Stimulated activated CD4-positive, alpha-beta T cell treated with anti-CD3 and anti-CD28 coated beads, Interleukin-1b, Interleukin-23, amount 100 ng/mL, for 48 hours (primary cell): ENCODE data around the gene GORASP1.
A peak's percentile ranks its signal among the peaks of the same experiment; 100 is the strongest.

Experiments
- DNase-seq: peaks from one replicate; pipeline ENCODE4 v3.0.0-alpha.2; 2020

The GORASP1 gene

GRCh38 chr3:39101022-39101689 is 6.3 kb downstream of the GORASP1 start:
- DNase-seq = peak; percentile 35

GRCh38 chr3:39100500-39100886 is 6.9 kb downstream of the GORASP1 start:
- DNase-seq = no peak

GRCh38 chr3:39099738-39100499 is 7.5 kb downstream of the GORASP1 start:
- DNase-seq = no peak

- no peak for DNase-seq
These were observed 8.2 kb downstream of the GORASP1 start for GRCh38 chr3:39099242-39099641.

- DNase-seq = no peak
These were observed 8.9 kb downstream of the GORASP1 start for GRCh38 chr3:39098473-39099000.

GRCh38 chr3:39097716-39098472 is 9.5 kb downstream of the GORASP1 start:
- DNase-seq = no peak

GRCh38 chr3:39096775-39097174 is 10.7 kb downstream of the GORASP1 start:
- no peak for DNase-seq

- no peak for DNase-seq
These were observed 11.6 kb downstream of the GORASP1 start for GRCh38 chr3:39095778-39096177.

- no peak for DNase-seq
These were observed 12.4 kb downstream of the GORASP1 start for GRCh38 chr3:39094851-39095677.

GRCh38 chr3:39090922-39091321 is 16.5 kb downstream of the GORASP1 start:
- no peak for DNase-seq

GRCh38 chr3:39088889-39089288 is 18.5 kb downstream of the GORASP1 start:
- no peak for DNase-seq

- DNase-seq = no peak
These were observed 19.0 kb downstream of the GORASP1 start for GRCh38 chr3:39088456-39088855.

GRCh38 chr3:39086144-39086543 is 21.3 kb downstream of the GORASP1 start:
- DNase-seq = no peak

GRCh38 chr3:39082666-39083313 is 24.6 kb downstream of the GORASP1 start:
- DNase-seq = no peak

- no peak for DNase-seq
These were observed 27.4 kb downstream of the GORASP1 start for GRCh38 chr3:39080026-39080425.

- no peak for DNase-seq
These were observed 27.9 kb downstream of the GORASP1 start for GRCh38 chr3:39079530-39079929.

GRCh38 chr3:39075910-39076309 is 31.5 kb downstream of the GORASP1 start:
- no peak for DNase-seq

GRCh38 chr3:39068556-39068955 is 38.9 kb downstream of the GORASP1 start:
- DNase-seq = no peak

GRCh38 chr3:39067286-39067685 is 40.1 kb downstream of the GORASP1 start:
- DNase-seq = no peak

- DNase-seq = peak; percentile 17
These were observed 42.2 kb downstream of the GORASP1 start for GRCh38 chr3:39065197-39065596.

- DNase-seq = no peak
These were observed 42.8 kb downstream of the GORASP1 start for GRCh38 chr3:39064646-39065045.

- DNase-seq = no peak
These were observed 44.3 kb downstream of the GORASP1 start for GRCh38 chr3:39063143-39063542.
